GM18520 (cell line): ENCODE data around the gene AGFG1.
A peak's percentile ranks its signal among the peaks of the same experiment; 100 is the strongest.

Source experiments
- ATAC-seq: cut with Tn5 transposase; IDR thresholded peaks from one replicate; pipeline ENCODE4 v1.9.1; 2021; ENCODE audit not compliant: unreplicated experiment

The AGFG1 gene

DNA sequence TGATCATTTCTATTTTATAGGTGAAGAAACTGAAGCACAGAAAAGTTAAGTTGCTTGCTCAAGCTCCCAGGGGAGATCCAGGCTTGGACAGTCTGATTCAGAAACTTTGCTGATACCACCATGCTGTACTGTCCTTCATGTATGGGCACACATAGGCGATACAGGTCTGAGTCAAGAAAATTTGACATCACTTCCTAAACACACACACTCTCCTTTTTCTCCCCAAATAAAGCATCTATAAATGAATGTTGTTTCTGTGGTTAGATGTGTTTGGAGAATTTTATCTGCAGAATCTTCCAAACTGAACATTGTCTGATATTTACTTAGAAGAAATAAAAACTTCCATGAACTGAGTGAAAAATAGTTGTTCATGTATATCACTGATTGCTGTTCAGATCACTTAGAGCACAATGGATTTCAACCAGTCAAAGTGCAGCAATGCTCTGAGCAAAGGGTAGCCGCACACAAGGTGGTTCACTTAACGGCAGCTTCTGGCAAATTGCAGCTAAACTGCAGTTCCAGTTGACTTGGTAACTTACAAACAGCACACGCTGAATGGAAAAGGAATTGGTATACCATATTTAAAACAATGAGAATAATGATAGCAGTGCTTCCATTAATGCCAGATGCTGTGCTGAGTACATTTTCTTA is 10.0 kb upstream of the AGFG1 start:
- peak; percentile 2 for ATAC-seq

- ATAC-seq = peak; percentile 51
These were observed 9.4 kb upstream of the AGFG1 start for GRCh38 chr2:227462462-227462951.

GRCh38 chr2:227462972-227463931 is 8.7 kb upstream of the AGFG1 start:
- ATAC-seq = no peak

GRCh38 chr2:227464361-227464760 is 7.6 kb upstream of the AGFG1 start:
- ATAC-seq = no peak

DNA sequence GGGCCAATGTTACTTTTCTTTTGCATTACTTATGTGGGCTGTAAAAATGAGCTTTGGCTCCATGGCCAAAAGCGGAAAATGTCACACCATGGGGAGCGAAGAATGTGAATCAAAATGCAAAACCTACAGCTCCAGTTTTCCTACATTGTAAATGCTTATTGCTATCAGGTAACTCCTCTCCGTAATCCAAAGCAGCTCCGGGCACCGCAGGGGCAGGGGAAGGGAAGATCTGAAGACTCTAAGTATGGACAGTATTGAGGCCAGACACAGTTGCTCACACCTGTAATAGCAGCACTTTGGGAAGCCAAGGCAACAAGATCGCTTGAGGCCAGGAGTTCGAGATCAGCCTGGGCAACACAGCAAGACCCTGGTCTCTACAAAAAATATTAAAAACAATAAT is 7.1 kb upstream of the AGFG1 start:
- no peak for ATAC-seq

DNA sequence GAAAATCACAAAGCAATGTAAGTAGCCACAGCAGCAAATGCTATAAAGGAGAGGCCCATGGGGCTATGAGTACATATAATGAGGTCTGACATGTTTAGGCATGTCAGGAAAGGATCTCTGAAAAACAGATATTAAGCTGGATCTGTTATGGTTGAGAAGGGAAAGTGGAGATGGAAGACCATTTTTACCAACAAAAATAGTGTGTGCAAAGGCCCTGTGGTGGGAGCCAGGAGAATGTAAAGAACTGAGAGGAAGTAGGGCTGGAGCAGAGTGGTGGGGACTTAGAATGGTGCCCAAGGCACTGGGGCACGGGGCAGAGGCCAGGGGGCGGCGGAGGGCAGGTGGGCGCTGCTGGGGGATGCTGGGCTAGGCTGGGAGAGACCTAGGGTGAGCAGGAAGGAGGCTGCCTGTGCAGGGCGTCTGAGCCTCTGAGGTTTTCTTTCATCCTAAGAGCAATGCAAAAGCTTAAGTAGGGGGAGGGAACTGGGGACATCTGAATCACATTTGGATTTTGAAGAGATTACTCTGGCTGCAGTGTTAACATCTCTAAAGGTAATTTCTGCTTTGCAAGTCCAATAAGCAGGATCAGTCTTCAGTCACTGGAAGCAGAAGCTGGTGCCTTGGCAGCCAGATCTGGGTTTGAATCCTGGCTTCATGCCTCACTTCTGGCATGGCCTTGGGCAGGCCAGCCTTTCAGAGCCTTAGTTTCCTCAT is 4.9 kb upstream of the AGFG1 start:
- no peak for ATAC-seq

DNA sequence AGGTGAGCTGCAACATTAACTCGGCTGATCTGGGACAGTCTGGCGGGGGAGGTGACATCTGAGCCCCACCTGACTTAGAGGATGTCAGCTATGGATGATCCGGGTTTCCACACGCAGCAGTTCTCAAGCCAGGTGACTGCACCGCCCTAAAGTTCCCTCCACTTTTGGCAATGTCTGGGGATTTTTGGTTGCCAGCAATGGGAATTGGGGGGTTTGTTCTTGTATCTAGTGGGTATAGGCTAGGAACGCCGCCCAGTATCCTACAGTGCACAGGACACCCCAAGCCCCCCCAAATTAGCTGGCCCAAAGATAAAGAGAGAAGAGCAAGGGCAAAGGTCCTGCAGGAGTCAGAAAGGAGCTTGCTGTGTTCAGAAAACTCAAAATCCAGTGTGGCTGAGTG is 544 bp upstream of the AGFG1 start:
- ATAC-seq = no peak

GRCh38 chr2:227472265-227473121 is 537 bp downstream of the AGFG1 start:
- ATAC-seq = peak; percentile 54

DNA sequence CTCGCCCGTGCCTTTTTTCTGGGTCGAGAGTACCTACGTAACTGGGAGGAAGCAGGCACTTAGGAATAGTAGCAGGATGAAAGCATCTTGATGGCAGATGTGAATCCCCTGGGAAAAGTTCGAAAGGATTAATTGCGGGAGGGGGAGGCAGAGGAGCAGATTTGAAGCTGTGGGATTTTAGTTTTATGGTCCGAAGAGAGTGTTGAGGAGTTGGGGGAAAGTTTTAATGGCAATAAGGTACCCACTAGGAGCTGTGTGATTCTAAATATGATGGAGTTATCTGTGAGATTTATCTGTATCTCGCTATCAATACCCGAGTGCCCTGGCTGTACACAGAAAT is 1.1 kb downstream of the AGFG1 start:
- no peak for ATAC-seq

GRCh38 chr2:227473806-227474205 is 1.9 kb downstream of the AGFG1 start:
- ATAC-seq = no peak

- ATAC-seq = no peak
These were observed 2.5 kb downstream of the AGFG1 start for GRCh38 chr2:227474410-227474809.

GRCh38 chr2:227477291-227477690 is 5.3 kb downstream of the AGFG1 start:
- no peak for ATAC-seq

- ATAC-seq = no peak
These were observed 8.0 kb downstream of the AGFG1 start for GRCh38 chr2:227479865-227480475.

GRCh38 chr2:227480528-227480927 is 8.6 kb downstream of the AGFG1 start:
- ATAC-seq = no peak

- peak; percentile 90 for ATAC-seq
These were observed 10.8 kb downstream of the AGFG1 start for GRCh38 chr2:227482638-227483340.

- no peak for ATAC-seq
These were observed 13.5 kb downstream of the AGFG1 start for GRCh38 chr2:227485429-227485828.

DNA sequence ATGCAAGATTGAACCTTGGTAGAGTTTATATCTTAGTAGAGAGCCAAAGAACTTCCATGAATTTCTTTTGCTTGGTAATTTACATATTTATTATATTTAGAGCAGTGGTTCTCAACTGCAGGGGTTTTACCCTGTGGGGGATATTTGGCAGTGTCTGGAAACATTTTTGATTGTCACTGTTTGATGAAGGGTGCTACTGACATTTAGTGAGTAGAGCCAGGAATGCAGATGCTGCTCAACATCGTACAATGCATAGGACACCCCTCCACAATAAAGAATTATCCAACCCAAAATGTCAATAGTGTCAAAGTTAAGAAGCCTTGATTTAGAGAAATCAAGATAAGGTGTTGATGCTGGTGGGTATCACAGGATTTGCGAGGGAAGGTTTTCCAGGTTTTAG is 14.7 kb downstream of the AGFG1 start:
- no peak for ATAC-seq

- ATAC-seq = no peak
These were observed 16.1 kb downstream of the AGFG1 start for GRCh38 chr2:227488045-227488444.

GRCh38 chr2:227491386-227491785 is 19.4 kb downstream of the AGFG1 start:
- ATAC-seq = no peak

DNA sequence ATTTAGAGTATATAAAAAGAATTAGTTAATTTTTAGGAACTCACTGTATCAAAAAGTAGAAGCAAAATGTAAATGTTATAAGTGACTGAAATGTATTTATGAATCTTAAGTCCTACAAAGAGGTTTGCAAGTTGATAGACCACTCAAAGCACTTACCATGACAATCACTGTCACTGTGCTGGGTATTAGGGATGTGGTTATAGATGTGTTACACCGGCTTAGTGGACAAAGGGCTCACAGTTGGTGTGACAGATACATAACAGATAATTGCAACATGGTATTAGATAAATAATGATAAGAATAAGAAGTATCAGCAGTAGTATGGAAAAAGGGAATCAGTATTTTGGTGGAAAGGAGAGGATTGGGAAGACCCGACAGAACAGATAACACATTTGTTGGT is 21.6 kb downstream of the AGFG1 start:
- no peak for ATAC-seq
